Gastroesophageal sphincter (tissue), 3 donors: ENCODE data around the gene SOX5.

Experiments used
- CTCF ChIP-seq, 4 experiments: fragments of 200-600 bp in 2 of 4; fragments of 450-650 bp in 2 of 4; sonication (generic) in 1 of 4; IDR thresholded peaks; one replicate each; pipeline ENCODE4 v1.5.1; 2017 to 2019; ENCODE audit warnings: antibody characterized with exemption in 4 of 4, mild to moderate bottlenecking in 2 of 4, moderate library complexity in 2 of 4
- EP300 ChIP-seq: sonication (generic); formaldehyde crosslinking; IDR thresholded peaks from one replicate; pipeline ENCODE4 v1.6.1; 2017; ENCODE audit warnings: antibody characterized with exemption, mild to moderate bottlenecking

GRCh38 chr12:23722655-23723054 lies 226.8 kb downstream of the SOX5 start:
- no peak for TF ChIP-seq CTCF (IDR thresholded peaks at IDR 0.05)
- no peak for TF ChIP-seq EP300
